OCI-LY7 (cell line): Measurements from ENCODE around the gene SYNGR3. TPM values are rescaled to one million over a fixed set of nuclear protein-coding genes. Genes with fewer than 3 reads are reported as not detected.
A peak's percentile ranks its signal among the peaks of the same experiment; 100 is the strongest.

Experiments
- BruUV-seq: library from RNA; stranded (reverse); fragments of 400-500 nt; replicated peaks from 2 replicates; lab custom pipeline; 2021; lab: Mats Ljungman, UMichigan
- CTCF ChIA-PET: fragments of 300-600 bp; sonication (Branson Sonifier 250); formaldehyde crosslinking; loops from one replicate; lab custom pipeline; 2022; ENCODE audit warnings: antibody characterized with exemption; ENCODE audit not compliant: unreplicated experiment; lab: Charles Lee
- POLR2A ChIA-PET: fragments of 300-600 bp; sonication (Branson Sonifier 250); formaldehyde crosslinking; loops from one replicate; lab custom pipeline; 2022; ENCODE audit warnings: antibody characterized with exemption; lab: Charles Lee
- DNase-seq: peaks from one replicate; pipeline ENCODE4 v3.0.0-alpha.2; 2015; ENCODE audit warnings: low spot score
- H2AFZ ChIP-seq: fragments of 200-600 bp; sonication (generic), shearing (Covaris generic); 2 replicates; pipeline ENCODE4 v1.6.1; 2014; ENCODE audit warnings: mild to moderate bottlenecking, antibody characterized with exemption, low read length, moderate library complexity
- H3K27ac ChIP-seq: fragments of 200-600 bp; sonication (generic); 2 replicates; pipeline ENCODE4 v1.5.1; 2014; ENCODE audit warnings: mixed run types, low read depth, mild to moderate bottlenecking, moderate library complexity, low read length, inconsistent platforms; ENCODE audit not compliant: poor library complexity, severe bottlenecking
- H3K36me3 ChIP-seq: fragments of 200-600 bp; sonication (generic); 2 replicates; pipeline ENCODE4 v1.6.1; 2014; ENCODE audit warnings: mild to moderate bottlenecking, antibody characterized with exemption, low read length, moderate library complexity, mixed read lengths; ENCODE audit not compliant: insufficient read depth
- H3K4me1 ChIP-seq: fragments of 200-600 bp; sonication (generic); 2 replicates; pipeline ENCODE4 v1.5.1; 2014; ENCODE audit warnings: mild to moderate bottlenecking, low read length; ENCODE audit not compliant: insufficient read depth, poor library complexity, severe bottlenecking
- H3K4me2 ChIP-seq: fragments of 200-600 bp; sonication (generic); 2 replicates; pipeline ENCODE4 v1.6.1; 2014; ENCODE audit warnings: mild to moderate bottlenecking, low read length
- H3K4me3 ChIP-seq: fragments of 200-600 bp; sonication (generic); 2 replicates; pipeline ENCODE4 v1.5.1; 2014; ENCODE audit warnings: mild to moderate bottlenecking, low read depth, low read length; ENCODE audit not compliant: poor library complexity, severe bottlenecking
- H3K79me2 ChIP-seq: fragments of 200-600 bp; sonication (generic); 2 replicates; pipeline ENCODE4 v1.6.1; 2016; ENCODE audit warnings: low read depth, mild to moderate bottlenecking, low read length, moderate library complexity, mixed read lengths; ENCODE audit not compliant: insufficient read depth
- H3K9me2 ChIP-seq: fragments of 200-600 bp; sonication (generic); 2 replicates; pipeline ENCODE4 v1.6.1; 2016; ENCODE audit warnings: mild to moderate bottlenecking, low read length, mixed read lengths; ENCODE audit not compliant: insufficient read depth
- H3K9me3 ChIP-seq: fragments of 200-600 bp; sonication (generic); 2 replicates; pipeline ENCODE4 v1.6.1; 2014; ENCODE audit warnings: mild to moderate bottlenecking, mixed run types, low read length, mixed read lengths
- H4K20me1 ChIP-seq: fragments of 200-600 bp; sonication (generic); 2 replicates; pipeline ENCODE4 v1.6.1; 2014; ENCODE audit warnings: mild to moderate bottlenecking, antibody characterized with exemption, low read length, moderate library complexity, mixed read lengths; ENCODE audit not compliant: insufficient read depth
- EZH2phosphoT487 ChIP-seq: fragments of 200-600 bp; sonication (generic); IDR thresholded peaks from 2 replicates; pipeline ENCODE4 v1.6.1; 2018; ENCODE audit warnings: low read depth, borderline replicate concordance, mild to moderate bottlenecking, mixed run types, antibody characterized with exemption, low read length, moderate library complexity, mixed read lengths
- intact Hi-C: fragments of 100-400 bp; cut with micrococcal nuclease; formaldehyde crosslinking; loops from one replicate; pipeline ENCODE4 v1.10.0; 2022; ENCODE audit not compliant: unreplicated experiment
- total RNA-seq, 2 experiments: library from RNA; depleted of rRNA in 1 of 2; stranded (reverse); fragments of >200 nt in 1 of 2; shearing (Covaris generic) in 1 of 2; gene quantifications; 2 replicates each; pipeline ENCODE4 v1.2.3, GENCODE V29; 2014 to 2022
- TF ChIP-seq, protein P1 (sequence below): fragments of 200-600 bp; sonication (generic); conservative IDR thresholded peaks from 2 replicates; pipeline ENCODE4 v1.5.1; 2014; ENCODE audit warnings: mild to moderate bottlenecking, antibody characterized with exemption, low read length, moderate library complexity, mixed read lengths

Gene SYNGR3
- total RNA-seq, 2 experiments from 2014 or later, result 10.3 to 11.1 TPM

DNA sequence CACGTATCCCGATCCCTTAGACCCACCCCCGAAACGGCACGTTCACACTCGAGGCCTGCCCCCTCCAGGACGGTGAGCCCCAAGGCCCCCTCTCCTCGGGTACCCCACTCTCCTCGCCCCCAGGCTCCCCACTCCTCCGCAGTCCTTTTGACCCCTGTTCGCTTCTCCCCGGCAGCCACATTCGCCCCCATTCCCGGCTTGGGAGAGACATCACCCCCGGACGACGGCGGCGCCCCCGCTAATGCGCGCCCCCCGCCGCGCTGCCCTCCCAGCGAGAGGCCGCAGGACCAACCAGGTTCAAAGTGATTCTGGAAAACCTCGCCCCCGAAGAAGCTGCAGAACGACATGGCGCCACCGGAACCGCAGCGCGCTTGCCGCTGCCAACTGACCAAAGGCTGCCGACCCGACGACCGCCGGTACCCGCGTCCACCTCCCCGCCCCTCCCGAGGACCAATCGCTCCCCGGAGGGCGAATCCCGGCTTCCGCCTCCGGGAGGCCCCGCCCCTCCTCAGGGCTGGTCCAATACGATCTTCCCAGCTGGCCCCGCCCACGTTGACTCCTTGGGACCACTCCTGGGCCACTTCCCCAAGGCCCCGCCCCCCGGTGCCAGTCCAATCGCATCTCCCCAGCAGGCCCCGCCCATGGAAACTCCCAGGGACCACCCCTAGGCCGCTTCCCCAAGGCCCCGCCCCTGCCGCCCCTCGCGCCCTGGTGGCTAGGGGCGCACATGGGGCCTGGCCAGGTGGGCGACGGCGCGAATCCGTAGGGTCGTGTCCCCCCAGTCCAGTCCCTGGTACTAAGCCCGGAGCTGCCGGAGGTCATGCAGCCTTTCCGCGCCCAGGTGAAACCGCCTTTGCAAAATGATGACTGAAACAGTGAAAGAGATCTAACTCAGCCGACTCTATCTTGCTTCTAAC, 46.7 kb upstream of the SYNGR3 start, which contains the start of gene MSRB1:
TSS of gene MSRB1 (minus strand) at position 390 of the 917 bp plus-strand sequence. CDS start at position 347, 43 bp downstream.
- peak within 1 kb of the TSS; percentile 83 for H2AFZ ChIP-seq

DNA sequence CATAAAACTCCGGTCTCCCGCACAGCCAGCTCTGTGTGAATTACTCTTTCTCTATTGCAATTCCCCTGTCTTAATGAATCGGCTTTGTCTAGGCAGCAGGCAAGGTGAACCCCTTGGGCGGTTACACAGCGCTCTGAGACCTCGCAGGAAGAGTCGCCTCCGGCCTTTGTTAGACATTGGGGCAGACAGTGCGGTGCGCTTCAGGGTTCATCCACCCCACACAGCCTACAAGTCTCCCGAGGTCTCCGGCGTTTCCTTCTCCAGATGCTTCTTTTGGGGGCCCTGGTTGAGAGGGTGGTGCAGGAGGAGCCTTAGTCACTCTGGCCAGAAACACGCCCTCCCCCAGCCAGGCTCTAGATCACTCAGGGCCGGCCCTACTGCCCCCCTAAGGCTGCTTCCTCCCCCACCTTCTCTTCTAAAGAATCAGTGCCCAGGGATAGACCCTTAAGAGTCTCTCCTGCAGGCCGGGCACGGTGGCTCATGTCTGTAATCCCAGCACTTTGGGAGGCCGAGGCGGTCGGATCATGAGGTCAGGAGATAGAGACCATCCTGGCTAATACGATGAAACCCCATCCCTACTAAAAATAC, 45.1 kb upstream of the SYNGR3 start:
- no peak overlapping the region for H3K27ac ChIP-seq
- no peak for DNase-seq
- H3K4me1 ChIP-seq, result peaks cover 18% of the 10 kb centered on the region
- intact Hi-C loops, result loop anchor here (5.0 kb wide), 1 partner anchor 162 kb away; the partner anchor contains the start of genes NUBP2 and SPSB3
- ChIA-PET CTCF (interaction anchor here (0.6 kb wide), 1 partner anchor 222 kb away, joined by 6 read pairs; no protein-coding TSS in a partner anchor), POLR2A (interaction anchor here (1.0 kb wide), 1 partner anchor 20 kb away, joined by 3 read pairs; the partner anchor contains the start of gene RPS2)
- TF ChIP-seq EZH2phosphoT487, result no peak
- no peak overlapping the region for H3K4me3 ChIP-seq
- no peaks in the 10 kb centered on the region for H3K79me2 ChIP-seq
- BruUV-seq, result no TSS peak
- no peaks in the 10 kb centered on the region for H3K36me3 ChIP-seq
- no peaks in the 10 kb centered on the region for H4K20me1 ChIP-seq
- no peaks in the 10 kb centered on the region for H3K9me2 ChIP-seq
- no peaks in the 10 kb centered on the region for H3K9me3 ChIP-seq
- no peak overlapping the region for H3K4me2 ChIP-seq
- H2AFZ ChIP-seq, result no peak overlapping the region

More for the DNA sequence above, 46.7 kb upstream of the SYNGR3 start, which contains the start of gene MSRB1:
- Histone ChIP-seq H3K4me2 (peak within 1 kb of the TSS; percentile 95), H3K9me2 (no peaks in the 10 kb centered on the region), H3K27ac (no peak within 1 kb of the TSS), H3K4me1 (peaks cover 18% of the 10 kb centered on the region), H3K9me3 (no peaks in the 10 kb centered on the region), H3K36me3 (no peaks in the 10 kb centered on the region), H3K4me3 (peak within 1 kb of the TSS; percentile 84), H4K20me1 (no peaks in the 10 kb centered on the region), H3K79me2 (no peaks in the 10 kb centered on the region)
- CTCF ChIA-PET, result no interaction called here
- intact Hi-C loops, result loop anchor here (2.0 to 5.0 kb wide), 2 partner anchors 66 to 161 kb away; partner anchors contain the start of genes NUBP2, SPSB3 and ZNF598
- POLR2A ChIA-PET, result interaction anchor here (0.8 to 2.2 kb wide), 2 partner anchors 22 to 161 kb away, joined by 4 read pairs; partner anchors contain the start of genes NUBP2, RPS2 and SPSB3
- no TSS peak for BruUV-seq
- TF ChIP-seq EZH2phosphoT487, result no peak
- TF ChIP-seq, protein P1, sequence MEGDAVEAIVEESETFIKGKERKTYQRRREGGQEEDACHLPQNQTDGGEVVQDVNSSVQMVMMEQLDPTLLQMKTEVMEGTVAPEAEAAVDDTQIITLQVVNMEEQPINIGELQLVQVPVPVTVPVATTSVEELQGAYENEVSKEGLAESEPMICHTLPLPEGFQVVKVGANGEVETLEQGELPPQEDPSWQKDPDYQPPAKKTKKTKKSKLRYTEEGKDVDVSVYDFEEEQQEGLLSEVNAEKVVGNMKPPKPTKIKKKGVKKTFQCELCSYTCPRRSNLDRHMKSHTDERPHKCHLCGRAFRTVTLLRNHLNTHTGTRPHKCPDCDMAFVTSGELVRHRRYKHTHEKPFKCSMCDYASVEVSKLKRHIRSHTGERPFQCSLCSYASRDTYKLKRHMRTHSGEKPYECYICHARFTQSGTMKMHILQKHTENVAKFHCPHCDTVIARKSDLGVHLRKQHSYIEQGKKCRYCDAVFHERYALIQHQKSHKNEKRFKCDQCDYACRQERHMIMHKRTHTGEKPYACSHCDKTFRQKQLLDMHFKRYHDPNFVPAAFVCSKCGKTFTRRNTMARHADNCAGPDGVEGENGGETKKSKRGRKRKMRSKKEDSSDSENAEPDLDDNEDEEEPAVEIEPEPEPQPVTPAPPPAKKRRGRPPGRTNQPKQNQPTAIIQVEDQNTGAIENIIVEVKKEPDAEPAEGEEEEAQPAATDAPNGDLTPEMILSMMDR, result peak; percentile 29; the same call in 1 of the 2 replicates
- peak; percentile 100 for DNase-seq
